Measurements from ENCODE around the gene SLC66A2.
A peak's percentile ranks its signal among the peaks of the same experiment; 100 is the strongest.
"Not testable (repeated sequence)": the region's sequence is repeated elsewhere in the genome, so short reads cannot be mapped to it uniquely, and the experiment has no call there.

Gene SLC66A2

GRCh38 chr18:79962835-79963657 is 11.6 kb upstream of the SLC66A2 start:
- Mint-ChIP-seq H3K4me3 (peak overlapping the region; percentile 51 to 52), H3K4me1 (peaks cover 27 to 38% of the 10 kb centered on the region in 2 donors), H3K27me3 (peaks cover 4 to 7% of the 10 kb centered on the region in 2 donors), H3K36me3 (peaks cover 0 to 15% of the 10 kb centered on the region in 2 donors), H3K27ac (peak overlapping the region; percentile 84), H3K9me3 (no peaks in the 10 kb centered on the region)
- peak; percentile 61 to 79 for ATAC-seq (replicated peaks)
- peak; percentile 47 for DNase-seq

DNA sequence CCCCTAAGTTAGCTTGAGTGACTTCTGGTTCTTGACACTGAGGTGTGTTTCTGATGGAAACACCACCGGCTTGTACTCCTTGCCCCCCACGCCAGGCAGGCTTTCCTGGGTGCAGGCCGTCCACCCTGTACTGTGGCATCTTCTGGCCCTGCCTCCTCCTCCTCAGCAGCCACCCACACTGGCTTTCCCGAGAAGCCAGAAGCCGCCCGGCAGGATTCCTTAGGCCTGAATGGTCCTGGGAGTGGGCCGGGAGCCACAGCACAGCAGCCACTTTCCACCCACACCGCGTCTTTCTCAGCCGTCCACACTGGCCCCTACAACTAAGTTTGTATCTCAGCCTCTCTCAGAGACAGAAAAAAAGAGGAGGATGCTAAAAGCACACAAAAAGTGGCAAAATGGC is 10.9 kb upstream of the SLC66A2 start:
- Mint-ChIP-seq H3K4me1 (peaks cover 27 to 38% of the 10 kb centered on the region in 2 donors), H3K36me3 (peaks cover 0 to 15% of the 10 kb centered on the region in 2 donors), H3K4me3 (no peak overlapping the region), H3K27me3 (peaks cover 4 to 7% of the 10 kb centered on the region in 2 donors), H3K27ac (no peak overlapping the region), H3K9me3 (no peaks in the 10 kb centered on the region)
- ATAC-seq (replicated peaks) (no peak), DNase-seq (no peak)

DNA sequence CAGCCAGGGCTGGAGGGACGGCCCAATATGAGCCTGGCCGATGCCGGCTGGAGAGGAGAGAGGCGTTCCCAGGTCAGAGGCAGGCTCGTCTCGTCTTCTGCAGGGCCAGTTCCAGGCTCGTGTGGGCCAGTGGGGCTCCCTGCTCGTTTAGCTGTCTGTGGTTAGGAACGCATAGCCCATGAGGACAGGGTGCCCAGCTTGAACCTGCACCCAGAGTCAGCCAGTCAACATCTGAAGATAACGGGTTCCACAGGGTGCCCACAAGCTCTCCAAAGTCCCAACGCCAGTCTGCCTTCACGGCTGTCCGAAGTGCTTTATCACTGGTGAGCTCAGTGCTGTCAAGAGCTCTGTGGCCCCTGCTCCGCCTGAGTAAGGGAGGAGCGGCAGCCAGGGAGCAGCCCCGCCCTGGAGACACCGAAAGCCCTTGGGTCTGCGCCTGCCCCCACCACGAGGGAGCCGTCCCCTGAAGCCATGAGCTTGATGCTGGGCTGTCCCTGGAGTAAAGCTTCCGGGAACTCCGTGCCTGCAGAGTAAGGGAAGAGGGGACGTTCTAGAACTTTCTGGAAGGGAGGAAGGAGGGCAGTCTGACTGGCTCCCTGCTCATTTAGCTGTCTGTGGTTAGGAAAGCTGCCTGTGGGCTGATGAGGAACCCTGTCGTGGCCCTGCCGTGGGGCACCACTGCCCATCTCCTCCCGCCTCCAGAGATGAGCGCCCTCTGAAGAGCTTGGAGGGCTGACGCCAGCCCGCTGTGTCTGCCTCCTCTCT is 10.3 kb upstream of the SLC66A2 start:
- peaks cover 0 to 12% of the 10 kb centered on the region in 2 donors for H3K36me3 Mint-ChIP-seq
- peaks cover 27 to 38% of the 10 kb centered on the region in 2 donors for H3K4me1 Mint-ChIP-seq
- H3K27me3 Mint-ChIP-seq: peaks cover 4 to 7% of the 10 kb centered on the region in 2 donors
- H3K4me3 Mint-ChIP-seq: no peak overlapping the region
- ATAC-seq (replicated peaks) (no peak), DNase-seq (no peak)
- H3K27ac Mint-ChIP-seq: no peak overlapping the region
- H3K9me3 Mint-ChIP-seq: no peaks in the 10 kb centered on the region

DNA sequence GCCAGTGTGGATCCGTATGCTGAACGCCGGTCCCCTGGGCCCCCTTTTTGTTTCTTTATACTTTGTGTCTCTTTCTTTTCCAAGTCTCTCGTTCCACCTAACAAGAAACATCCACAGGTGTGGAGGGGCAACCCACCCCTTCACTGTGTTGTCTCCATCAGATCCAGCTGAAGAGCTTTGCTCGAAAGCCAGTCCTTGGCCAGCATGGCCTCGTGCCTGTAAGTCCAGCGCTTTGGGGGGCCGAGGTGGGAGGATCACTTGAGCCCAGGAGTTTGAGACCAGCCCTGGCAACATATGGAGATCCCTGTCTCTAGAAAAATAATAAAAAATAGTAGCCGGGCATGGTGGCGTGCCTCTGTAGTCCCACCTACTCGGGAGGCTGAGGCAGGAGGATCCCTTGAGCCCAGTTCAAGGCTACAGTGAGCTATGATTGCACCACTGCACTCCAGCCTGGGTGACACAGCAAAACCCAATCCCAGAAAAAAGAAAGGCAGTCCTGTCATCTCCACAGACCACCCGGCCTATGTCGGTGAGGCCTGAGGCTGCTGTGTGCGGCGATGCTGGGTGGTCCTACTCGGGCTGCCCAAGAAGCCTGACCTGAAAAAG is 9.6 kb upstream of the SLC66A2 start:
- H3K4me1 Mint-ChIP-seq: peaks cover 27 to 38% of the 10 kb centered on the region in 2 donors
- no peak for ATAC-seq (replicated peaks)
- H3K27me3 Mint-ChIP-seq: peaks cover 4 to 7% of the 10 kb centered on the region in 2 donors
- no peak for DNase-seq
- H3K4me3 Mint-ChIP-seq: no peak overlapping the region
- no peaks in the 10 kb centered on the region for H3K9me3 Mint-ChIP-seq
- peaks cover 0 to 12% of the 10 kb centered on the region in 2 donors for H3K36me3 Mint-ChIP-seq
- no peak overlapping the region for H3K27ac Mint-ChIP-seq

DNA sequence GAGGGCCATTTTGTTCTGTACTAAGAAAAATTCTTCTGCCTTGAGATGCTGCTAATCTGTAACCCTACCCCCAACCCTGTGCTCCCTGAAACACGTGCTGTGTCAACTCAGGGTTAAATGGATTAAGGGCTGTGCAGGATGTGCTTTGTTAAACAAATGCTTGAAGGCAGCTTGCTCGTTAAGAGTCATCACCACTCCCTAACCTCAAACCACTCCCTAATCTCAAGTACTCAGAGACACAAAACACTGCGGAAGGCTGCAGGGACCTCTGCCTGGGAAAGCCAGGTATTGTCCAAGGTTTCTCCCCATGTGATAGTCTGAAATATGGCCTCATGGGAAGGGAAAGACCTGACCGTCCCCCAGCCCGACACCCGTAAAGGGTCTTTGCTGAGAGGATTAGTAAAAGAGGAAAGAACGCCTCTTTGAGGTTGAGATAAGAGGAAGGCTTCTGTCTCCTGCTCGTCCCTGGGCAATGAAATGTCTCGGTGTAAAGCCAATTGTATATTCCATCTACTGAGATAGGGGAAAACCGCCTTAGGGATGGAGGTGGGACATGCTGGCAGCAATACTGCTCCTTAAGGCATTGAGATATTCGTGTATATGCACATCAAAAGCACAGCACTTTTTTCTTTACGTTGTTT is 8.8 kb upstream of the SLC66A2 start:
- peaks cover 23 to 32% of the 10 kb centered on the region in 2 donors for H3K4me1 Mint-ChIP-seq
- peak overlapping the region; percentile 77 for H3K27ac Mint-ChIP-seq
- H3K4me3 Mint-ChIP-seq; H3K9me3 Mint-ChIP-seq; DNase-seq; H3K36me3 Mint-ChIP-seq; ATAC-seq (replicated peaks); H3K27me3 Mint-ChIP-seq: not testable (repeated sequence)

- peaks cover 4 to 7% of the 10 kb centered on the region in 2 donors for H3K27me3 Mint-ChIP-seq
- H3K9me3 Mint-ChIP-seq: no peaks in the 10 kb centered on the region
- DNase-seq (no peak), ATAC-seq (replicated peaks) (no peak)
- no peak overlapping the region for H3K4me3 Mint-ChIP-seq
- peaks cover 25 to 32% of the 10 kb centered on the region in 2 donors for H3K4me1 Mint-ChIP-seq
- H3K27ac Mint-ChIP-seq: no peak overlapping the region
- H3K36me3 Mint-ChIP-seq: peaks cover 0 to 6% of the 10 kb centered on the region in 2 donors
Measured at GRCh38 chr18:79958981-79959380, 7.5 kb upstream of the SLC66A2 start.

DNA sequence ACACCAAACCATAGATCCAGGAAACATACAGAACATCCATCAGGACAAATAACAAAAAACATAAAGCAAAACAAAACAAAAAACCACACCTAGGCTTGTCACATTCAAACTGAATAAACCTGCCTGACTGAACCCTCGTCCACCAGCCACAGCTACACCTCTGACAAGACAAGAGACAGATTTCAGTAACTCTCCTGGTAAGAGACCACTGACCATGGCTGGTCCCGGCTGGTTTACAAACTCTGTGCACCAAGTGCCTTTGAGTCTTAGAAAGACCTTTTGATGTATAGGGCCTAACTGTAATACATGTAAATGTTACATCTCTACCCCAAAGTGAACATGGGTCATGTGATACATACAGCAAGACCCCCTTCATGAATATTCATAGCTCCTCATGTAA is 4.8 kb upstream of the SLC66A2 start:
- H3K36me3 Mint-ChIP-seq: no peaks in the 10 kb centered on the region
- H3K27me3 Mint-ChIP-seq: no peaks in the 10 kb centered on the region
- H3K4me1 Mint-ChIP-seq: peaks cover 12 to 20% of the 10 kb centered on the region in 2 donors
- DNase-seq (no peak), ATAC-seq (replicated peaks) (no peak)
- H3K9me3 Mint-ChIP-seq: no peaks in the 10 kb centered on the region
- H3K4me3 Mint-ChIP-seq: no peak overlapping the region
- no peak overlapping the region for H3K27ac Mint-ChIP-seq

- DNase-seq: no peak
- Mint-ChIP-seq H3K9me3 (no peaks in the 10 kb centered on the region), H3K27me3 (no peaks in the 10 kb centered on the region), H3K4me3 (no peak overlapping the region), H3K36me3 (peaks cover 0 to 1% of the 10 kb centered on the region in 2 donors), H3K27ac (no peak overlapping the region), H3K4me1 (peaks cover 10 to 14% of the 10 kb centered on the region in 2 donors)
- ATAC-seq (replicated peaks): no peak
Measured at GRCh38 chr18:79955302-79956075, 4.0 kb upstream of the SLC66A2 start.

DNA sequence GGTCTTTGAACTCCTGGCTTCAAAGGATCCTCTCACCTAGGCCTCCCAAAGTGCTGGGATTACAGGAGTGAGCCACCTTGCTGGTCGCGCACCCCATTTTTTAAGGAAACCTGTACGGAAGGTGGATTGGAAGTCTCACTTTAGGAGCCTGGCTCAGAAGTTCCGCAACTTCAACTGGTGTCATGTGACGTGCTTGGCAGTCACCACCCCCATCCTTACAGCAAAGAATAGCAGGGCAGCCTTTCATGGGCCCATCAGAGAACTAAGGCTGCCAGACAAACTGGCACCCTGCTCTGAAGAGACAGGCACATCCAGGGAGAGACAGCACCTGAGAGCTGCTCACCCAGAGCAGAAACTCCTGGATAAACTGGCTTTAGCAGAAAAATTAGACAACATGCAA is 3.3 kb upstream of the SLC66A2 start:
- H3K9me3 Mint-ChIP-seq: no peaks in the 10 kb centered on the region
- H3K36me3 Mint-ChIP-seq: peaks cover 4 to 7% of the 10 kb centered on the region in 2 donors
- peaks cover 12 to 17% of the 10 kb centered on the region in 2 donors for H3K4me1 Mint-ChIP-seq
- ATAC-seq (replicated peaks) (no peak), DNase-seq (no peak)
- H3K4me3 Mint-ChIP-seq: no peak overlapping the region
- no peaks in the 10 kb centered on the region for H3K27me3 Mint-ChIP-seq
- no peak overlapping the region for H3K27ac Mint-ChIP-seq

GRCh38 chr18:79953971-79954651 is 2.7 kb upstream of the SLC66A2 start:
- Mint-ChIP-seq H3K27ac (no peak overlapping the region), H3K27me3 (no peaks in the 10 kb centered on the region), H3K9me3 (no peaks in the 10 kb centered on the region), H3K36me3 (peaks cover 7 to 12% of the 10 kb centered on the region in 2 donors), H3K4me1 (peaks cover 16 to 23% of the 10 kb centered on the region in 2 donors), H3K4me3 (no peak overlapping the region)
- ATAC-seq (replicated peaks) (no peak), DNase-seq (no peak)

DNA sequence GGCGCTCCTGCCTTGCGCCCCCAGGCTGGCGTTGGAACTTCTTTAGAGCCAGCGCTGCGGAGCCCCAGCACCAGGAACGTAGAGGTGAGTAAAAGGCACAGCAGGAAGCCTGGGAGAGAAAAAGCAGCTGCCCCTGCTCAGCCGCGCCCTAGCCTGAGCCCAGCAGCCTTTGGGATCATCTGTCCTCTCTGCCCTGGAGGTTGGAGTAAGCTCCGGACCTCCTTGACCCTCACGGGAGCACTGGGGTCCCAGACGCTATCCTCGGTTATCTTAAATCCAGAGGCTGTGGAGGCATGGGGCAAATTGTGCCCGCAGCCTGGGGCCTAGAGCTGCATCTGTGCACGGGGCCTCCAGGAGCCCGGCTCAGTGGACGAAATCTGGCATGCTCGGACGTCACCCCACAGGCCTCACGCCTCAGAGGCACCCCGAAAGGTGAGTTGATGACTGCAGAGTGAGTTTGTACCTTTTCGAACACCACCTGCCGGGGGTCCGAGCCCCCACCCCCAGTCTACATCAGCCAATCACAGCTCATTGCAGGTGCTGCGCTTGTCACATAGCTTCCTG is 1.6 kb upstream of the SLC66A2 start:
- Mint-ChIP-seq H3K4me1 (peaks cover 24 to 34% of the 10 kb centered on the region in 2 donors), H3K27me3 (no peaks in the 10 kb centered on the region), H3K27ac (no peak overlapping the region), H3K36me3 (peaks cover 14 to 19% of the 10 kb centered on the region in 2 donors), H3K9me3 (no peaks in the 10 kb centered on the region), H3K4me3 (no peak overlapping the region)
- no peak for DNase-seq
- no peak for ATAC-seq (replicated peaks)

DNA sequence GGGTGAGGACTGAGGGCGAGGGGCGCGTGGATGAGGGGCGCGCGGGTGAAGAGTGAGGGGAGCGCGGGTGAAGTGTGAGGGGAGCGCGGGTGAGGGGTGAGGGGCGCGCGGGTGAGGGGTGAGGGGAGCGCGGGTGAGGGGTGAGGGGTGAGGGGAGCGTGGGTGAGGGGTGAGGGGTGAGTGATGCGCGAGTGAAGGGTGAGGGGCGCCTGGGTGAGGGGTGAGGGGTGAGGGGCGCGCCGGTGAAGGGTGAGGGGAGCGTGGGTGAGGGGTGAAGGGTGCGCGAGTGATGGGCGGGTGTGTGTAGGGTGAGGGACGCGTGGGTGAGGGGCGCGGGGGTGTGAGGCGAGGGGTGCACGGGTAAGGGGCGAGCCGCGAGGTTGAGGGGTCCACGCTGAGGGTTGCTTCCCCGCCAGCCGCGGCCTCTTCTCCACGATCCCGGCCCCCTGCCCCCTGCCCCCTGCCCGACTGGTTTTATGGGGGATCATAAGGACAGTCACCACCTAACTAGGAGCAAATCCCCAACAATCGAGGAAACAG is 1.1 kb upstream of the SLC66A2 start:
- DNase-seq (no peak), ATAC-seq (replicated peaks) (no peak)
- Mint-ChIP-seq H3K36me3 (peaks cover 14 to 19% of the 10 kb centered on the region in 2 donors), H3K4me3 (peak overlapping the region; percentile 46 to 76), H3K4me1 (peaks cover 28 to 39% of the 10 kb centered on the region in 2 donors), H3K27me3 (no peaks in the 10 kb centered on the region), H3K9me3 (no peaks in the 10 kb centered on the region), H3K27ac (peak overlapping the region; percentile 62)
